BLaER1 treated with 17β-estradiol and CSF1 and Interleukin-3, amounts not matched to agents 10 nM and 100 nM (cell line): ENCODE results near the gene ITGB5.

Experiments
- H3K27ac ChIP-seq, 11 experiments: shearing (Covaris generic); formaldehyde crosslinking; 2 replicates each; pipeline ENCODE4 v1.8.1; 2022
- H3K27me3 ChIP-seq, 11 experiments: shearing (Covaris generic); formaldehyde crosslinking; 2 replicates each; pipeline ENCODE4 v1.8.1; 2022
- H3K36me3 ChIP-seq, 11 experiments: shearing (Covaris generic); formaldehyde crosslinking; 2 replicates each; pipeline ENCODE4 v1.8.1; 2022
- H3K4me1 ChIP-seq, 10 experiments: shearing (Covaris generic); formaldehyde crosslinking; 2 replicates each; pipeline ENCODE4 v1.8.1; 2022
- H3K4me2 ChIP-seq, 11 experiments: shearing (Covaris generic); formaldehyde crosslinking; 2 replicates each; pipeline ENCODE4 v1.8.1; 2022
- H3K4me3 ChIP-seq, 10 experiments: shearing (Covaris generic); formaldehyde crosslinking; 2 replicates each; pipeline ENCODE4 v1.8.1; 2022
- H3K9ac ChIP-seq, 11 experiments: shearing (Covaris generic); formaldehyde crosslinking; 2 replicates each; pipeline ENCODE4 v1.8.1; 2022
- H3K9me3 ChIP-seq, 11 experiments: shearing (Covaris generic); formaldehyde crosslinking; replicated peaks in 1 of 11; 2 replicates each; pipeline ENCODE4 v1.8.1; 2022
- H4K20me1 ChIP-seq, 11 experiments: shearing (Covaris generic); formaldehyde crosslinking; 2 replicates each; pipeline ENCODE4 v1.8.1; 2022
- Cebpa-rat ChIP-seq, 11 experiments: shearing (Covaris generic); IDR thresholded peaks; 2 replicates each; pipeline ENCODE4 v1.8.1; 2022

The ITGB5 gene

DNA sequence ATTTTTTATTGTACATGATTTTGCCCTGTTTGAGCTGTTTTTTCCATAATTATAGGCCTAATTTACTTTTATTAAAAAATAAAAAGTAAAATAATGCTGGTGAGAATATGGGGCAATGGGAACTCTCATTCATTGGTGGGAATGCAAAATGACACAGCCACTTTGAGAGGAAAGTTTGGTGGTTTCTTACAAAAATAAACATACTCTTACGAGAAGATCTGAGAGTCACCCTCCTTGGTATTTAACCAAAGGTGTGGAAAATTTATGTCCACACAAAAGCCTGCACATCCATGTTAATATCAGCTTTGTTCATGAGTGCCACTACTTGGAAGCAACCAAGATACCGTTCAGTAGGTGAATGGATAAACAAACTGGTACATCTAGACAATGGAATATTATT lies 37.6 kb upstream of the ITGB5 start:
- H3K36me3 ChIP-seq = no peaks in the 10 kb centered on the region
- H3K27me3 ChIP-seq = no peaks in the 10 kb centered on the region
- H3K4me2 ChIP-seq = no peak overlapping the region
- H3K9ac ChIP-seq = no peak overlapping the region
- no peak overlapping the region for H3K4me3 ChIP-seq
- H4K20me1 ChIP-seq = no peaks in the 10 kb centered on the region
- H3K4me1 ChIP-seq = peaks cover 0 to 25% (median 2%) of the 10 kb centered on the region in 10 experiments; a peak in 7 of 20 replicates
- H3K27ac ChIP-seq = no peak overlapping the region
- TF ChIP-seq Cebpa-rat (IDR thresholded peaks at IDR 0.05) = no peak
- no peaks in the 10 kb centered on the region for H3K9me3 ChIP-seq

DNA sequence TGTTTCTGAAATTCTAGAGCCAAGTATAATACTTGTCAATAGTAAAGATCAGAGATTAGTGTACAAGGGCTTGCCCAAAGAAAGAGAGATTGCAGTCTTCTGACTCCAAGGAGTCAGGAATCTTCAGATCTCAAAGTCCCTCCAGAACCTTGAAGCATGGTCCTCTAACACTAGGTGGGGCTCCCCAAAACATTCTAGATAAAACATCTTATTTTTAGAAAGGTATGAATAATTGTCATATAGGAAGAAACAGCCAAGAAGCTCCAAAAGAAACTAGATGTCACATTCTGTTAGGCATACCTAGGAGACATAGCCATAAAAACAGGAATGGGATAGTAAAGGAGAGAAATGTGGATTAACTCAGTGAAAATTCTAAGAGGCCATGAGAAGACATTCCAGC lies 36.7 kb upstream of the ITGB5 start:
- Histone ChIP-seq H3K27ac (no peak overlapping the region), H3K27me3 (no peaks in the 10 kb centered on the region), H3K36me3 (no peaks in the 10 kb centered on the region), H3K4me3 (no peak overlapping the region), H3K4me1 (peaks cover 0 to 25% (median 2%) of the 10 kb centered on the region in 10 experiments; a peak in 7 of 20 replicates), H3K4me2 (no peak overlapping the region), H3K9me3 (no peaks in the 10 kb centered on the region), H3K9ac (no peak overlapping the region), H4K20me1 (no peaks in the 10 kb centered on the region)
- TF ChIP-seq Cebpa-rat (IDR thresholded peaks at IDR 0.05) = no peak

- Histone ChIP-seq H3K27me3 (no peaks in the 10 kb centered on the region), H3K27ac (no peak overlapping the region), H4K20me1 (no peaks in the 10 kb centered on the region), H3K4me3 (no peak overlapping the region), H3K9me3 (no peaks in the 10 kb centered on the region), H3K4me1 (peaks cover 0 to 9% (median 0%) of the 10 kb centered on the region in 10 experiments; a peak in 3 of 20 replicates), H3K9ac (no peak overlapping the region), H3K36me3 (no peaks in the 10 kb centered on the region), H3K4me2 (no peak overlapping the region)
- TF ChIP-seq Cebpa-rat (IDR thresholded peaks at IDR 0.05) = no peak
Measured at GRCh38 chr3:124920718-124921117, 33.6 kb upstream of the ITGB5 start.

DNA sequence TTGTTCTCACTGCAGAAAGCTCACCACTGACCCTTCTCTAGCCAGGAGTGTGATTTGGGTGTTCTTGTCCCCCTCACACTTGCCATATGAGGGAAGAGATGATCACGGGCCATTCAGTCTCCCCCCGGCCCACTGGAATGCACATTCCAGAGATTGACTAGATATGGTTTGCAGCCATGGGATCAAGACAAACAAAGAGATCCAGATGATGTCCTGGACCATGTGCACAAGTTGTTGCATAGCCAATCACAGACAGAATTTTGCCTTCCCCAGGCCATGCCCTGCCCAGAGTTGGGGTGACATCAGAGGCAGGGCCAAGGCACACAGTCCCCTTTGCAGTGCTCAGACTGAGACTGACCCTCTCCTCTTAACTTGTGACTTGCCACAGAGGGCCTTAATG lies 32.6 kb upstream of the ITGB5 start:
- peaks cover 0 to 9% (median 0%) of the 10 kb centered on the region in 10 experiments; a peak in 3 of 20 replicates for H3K4me1 ChIP-seq
- H3K36me3 ChIP-seq = no peaks in the 10 kb centered on the region
- H4K20me1 ChIP-seq = no peaks in the 10 kb centered on the region
- H3K9ac ChIP-seq = no peak overlapping the region
- TF ChIP-seq Cebpa-rat (IDR thresholded peaks at IDR 0.05) = no peak
- no peaks in the 10 kb centered on the region for H3K27me3 ChIP-seq
- H3K4me2 ChIP-seq = no peak overlapping the region
- H3K4me3 ChIP-seq = no peak overlapping the region
- no peak overlapping the region for H3K27ac ChIP-seq
- H3K9me3 ChIP-seq = no peaks in the 10 kb centered on the region

- H3K9me3 ChIP-seq = no peaks in the 10 kb centered on the region
- H3K27me3 ChIP-seq = no peaks in the 10 kb centered on the region
- H4K20me1 ChIP-seq = no peaks in the 10 kb centered on the region
- no peak overlapping the region for H3K4me3 ChIP-seq
- H3K36me3 ChIP-seq = no peaks in the 10 kb centered on the region
- H3K4me2 ChIP-seq = no peak overlapping the region
- H3K4me1 ChIP-seq = peaks cover 0 to 9% (median 0%) of the 10 kb centered on the region in 10 experiments; a peak in 3 of 20 replicates
- H3K27ac ChIP-seq = no peak overlapping the region
- no peak for TF ChIP-seq Cebpa-rat (IDR thresholded peaks at IDR 0.05)
- H3K9ac ChIP-seq = no peak overlapping the region
Measured at GRCh38 chr3:124918524-124918923, 31.4 kb upstream of the ITGB5 start.

- Histone ChIP-seq H3K4me2 (peak overlapping the region in 3 of 11 experiments; percentile 26 to 72 (median 35); a peak in 5 of 22 replicates), H3K9ac (no peak overlapping the region), H4K20me1 (no peaks in the 10 kb centered on the region), H3K27ac (no peak overlapping the region), H3K4me1 (peaks cover 0 to 9% (median 0%) of the 10 kb centered on the region in 10 experiments; a peak in 3 of 20 replicates), H3K9me3 (no peaks in the 10 kb centered on the region), H3K4me3 (no peak overlapping the region), H3K36me3 (no peaks in the 10 kb centered on the region), H3K27me3 (no peaks in the 10 kb centered on the region)
- no peak for TF ChIP-seq Cebpa-rat (IDR thresholded peaks at IDR 0.05)
Measured at GRCh38 chr3:124916837-124917409, 29.8 kb upstream of the ITGB5 start.

DNA sequence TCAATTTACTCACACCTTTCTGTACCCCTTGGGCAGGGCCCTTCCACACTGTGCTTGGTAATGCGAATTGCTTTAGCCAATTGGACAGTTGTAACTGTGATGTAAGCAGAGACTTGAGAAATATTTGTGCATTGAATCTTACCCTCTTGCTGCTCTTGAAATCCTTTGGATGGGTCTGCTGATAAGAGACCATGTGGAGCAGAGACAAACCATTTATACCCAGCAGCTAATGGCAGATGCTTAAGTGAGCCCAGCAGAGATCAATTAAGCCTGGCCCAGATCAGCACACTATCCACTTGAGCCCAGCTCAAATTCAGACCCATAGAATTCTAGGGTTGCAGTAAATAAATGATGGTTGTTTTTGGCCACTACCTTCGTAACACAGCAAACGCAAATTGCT lies 28.1 kb upstream of the ITGB5 start:
- Histone ChIP-seq H3K4me1 (peaks cover 0 to 9% (median 0%) of the 10 kb centered on the region in 10 experiments; a peak in 3 of 20 replicates), H3K9ac (no peak overlapping the region), H4K20me1 (no peaks in the 10 kb centered on the region), H3K9me3 (no peaks in the 10 kb centered on the region), H3K36me3 (no peaks in the 10 kb centered on the region), H3K27me3 (no peaks in the 10 kb centered on the region), H3K4me3 (no peak overlapping the region), H3K4me2 (no peak overlapping the region), H3K27ac (no peak overlapping the region)
- TF ChIP-seq Cebpa-rat (IDR thresholded peaks at IDR 0.05) = no peak

DNA sequence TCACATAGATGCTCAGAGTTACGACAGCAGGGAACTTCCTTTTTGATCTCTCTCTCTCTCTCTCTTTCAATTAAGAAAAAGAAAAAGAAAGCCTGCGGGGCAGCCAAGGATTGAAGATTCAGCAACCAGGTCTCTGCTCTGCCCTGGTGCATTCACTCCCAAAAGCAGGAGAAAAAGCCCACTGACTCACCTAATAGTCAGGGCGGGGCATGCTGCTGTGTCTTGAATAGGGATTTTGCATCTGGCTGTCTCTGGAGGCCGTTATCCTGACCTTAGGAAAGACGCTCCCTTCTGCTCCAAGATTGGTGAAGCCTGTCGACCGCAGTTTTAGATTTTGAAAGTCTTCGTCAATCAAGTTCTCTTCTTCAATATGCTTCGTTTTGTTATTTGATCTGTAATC lies 20.8 kb upstream of the ITGB5 start:
- no peaks in the 10 kb centered on the region for H3K27me3 ChIP-seq
- H4K20me1 ChIP-seq = no peaks in the 10 kb centered on the region
- no peak for TF ChIP-seq Cebpa-rat (IDR thresholded peaks at IDR 0.05)
- H3K36me3 ChIP-seq = no peaks in the 10 kb centered on the region
- no peaks in the 10 kb centered on the region for H3K4me1 ChIP-seq
- no peaks in the 10 kb centered on the region for H3K9me3 ChIP-seq
- no peak overlapping the region for H3K4me2 ChIP-seq
- no peak overlapping the region for H3K4me3 ChIP-seq
- H3K27ac ChIP-seq = no peak overlapping the region
- no peak overlapping the region for H3K9ac ChIP-seq

DNA sequence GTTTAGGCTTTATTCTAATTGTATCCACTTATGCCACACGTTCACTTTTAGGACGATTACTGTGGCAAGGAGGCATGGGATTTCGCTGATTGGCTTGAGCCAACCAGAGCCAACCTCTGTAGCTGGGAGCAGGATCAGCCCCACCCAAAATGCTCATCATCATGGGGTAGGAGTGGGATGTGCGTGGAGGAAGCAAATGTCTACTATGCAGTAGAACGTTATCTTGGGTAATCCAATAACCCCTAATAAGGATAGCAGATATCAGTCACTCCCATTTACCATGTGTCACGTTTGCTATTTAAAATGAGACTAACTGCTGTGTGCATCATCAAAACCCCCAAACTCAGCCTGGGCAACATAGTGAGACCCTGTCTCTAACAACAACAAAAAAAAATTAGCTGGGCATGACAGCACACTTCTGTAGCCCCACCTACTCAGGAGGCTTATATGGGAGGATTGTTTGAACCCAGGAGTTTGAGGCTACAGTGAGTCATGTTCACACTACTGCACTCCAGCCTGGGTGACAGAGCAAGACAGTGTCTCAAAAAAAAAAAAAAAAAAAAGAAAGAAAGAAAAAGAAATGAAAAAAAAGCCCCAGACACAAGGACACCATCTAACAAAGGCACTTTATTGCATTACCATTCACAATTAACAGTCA lies 17.8 kb upstream of the ITGB5 start:
- no peaks in the 10 kb centered on the region for H3K36me3 ChIP-seq
- no peak overlapping the region for H3K9ac ChIP-seq
- H3K4me2 ChIP-seq = no peak overlapping the region
- peaks cover 0 to 4% (median 0%) of the 10 kb centered on the region in 10 experiments; a peak in 4 of 20 replicates for H3K4me1 ChIP-seq
- H3K4me3 ChIP-seq = no peak overlapping the region
- no peaks in the 10 kb centered on the region for H4K20me1 ChIP-seq
- H3K9me3 ChIP-seq = no peaks in the 10 kb centered on the region
- no peak overlapping the region for H3K27ac ChIP-seq
- no peaks in the 10 kb centered on the region for H3K27me3 ChIP-seq
- no peak for TF ChIP-seq Cebpa-rat (IDR thresholded peaks at IDR 0.05)
